SIG-M5 (cell line): ENCODE measurements around the gene COX8A.

Source experiments
- DNase-seq: peaks from one replicate; lab custom pipeline; 2025; lab: John Stamatoyannopoulos, UW

Gene COX8A

GRCh38 chr11:64021757-64022093, 47.3 kb downstream of the COX8A start:
- no peak for DNase-seq

DNA sequence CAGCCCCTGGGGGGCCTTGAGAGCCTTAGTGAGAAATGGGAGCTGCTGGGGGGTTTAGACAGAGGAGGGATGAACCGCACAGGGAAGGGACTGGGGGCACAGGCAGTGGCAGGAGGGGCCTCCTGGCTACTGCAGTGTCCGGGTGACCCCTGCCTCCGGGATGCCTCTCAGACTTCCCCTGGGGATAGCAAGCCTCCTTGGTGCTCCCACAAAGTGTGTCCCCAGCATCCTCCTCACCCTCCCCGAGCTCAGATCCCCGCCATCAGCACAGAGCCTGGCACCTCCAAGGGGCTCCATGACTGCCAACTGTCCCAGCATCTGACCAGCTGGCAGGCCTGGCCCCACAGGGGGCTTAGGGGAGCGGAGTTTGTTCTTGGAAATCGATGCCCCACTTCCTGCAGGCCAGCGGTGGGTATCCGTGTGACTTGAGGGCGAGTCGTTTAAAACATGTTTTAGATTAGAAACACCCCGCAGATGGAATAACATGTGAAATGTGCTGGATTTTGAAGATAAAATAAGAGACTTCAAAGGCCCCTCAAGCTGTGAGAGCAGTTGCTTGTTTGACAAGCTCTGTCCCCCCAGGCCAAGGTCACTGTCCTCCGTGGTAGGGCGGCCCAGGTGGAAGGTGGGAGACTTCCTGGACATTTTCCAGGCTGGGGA, 47.8 kb downstream of the COX8A start:
- no peak for DNase-seq

DNA sequence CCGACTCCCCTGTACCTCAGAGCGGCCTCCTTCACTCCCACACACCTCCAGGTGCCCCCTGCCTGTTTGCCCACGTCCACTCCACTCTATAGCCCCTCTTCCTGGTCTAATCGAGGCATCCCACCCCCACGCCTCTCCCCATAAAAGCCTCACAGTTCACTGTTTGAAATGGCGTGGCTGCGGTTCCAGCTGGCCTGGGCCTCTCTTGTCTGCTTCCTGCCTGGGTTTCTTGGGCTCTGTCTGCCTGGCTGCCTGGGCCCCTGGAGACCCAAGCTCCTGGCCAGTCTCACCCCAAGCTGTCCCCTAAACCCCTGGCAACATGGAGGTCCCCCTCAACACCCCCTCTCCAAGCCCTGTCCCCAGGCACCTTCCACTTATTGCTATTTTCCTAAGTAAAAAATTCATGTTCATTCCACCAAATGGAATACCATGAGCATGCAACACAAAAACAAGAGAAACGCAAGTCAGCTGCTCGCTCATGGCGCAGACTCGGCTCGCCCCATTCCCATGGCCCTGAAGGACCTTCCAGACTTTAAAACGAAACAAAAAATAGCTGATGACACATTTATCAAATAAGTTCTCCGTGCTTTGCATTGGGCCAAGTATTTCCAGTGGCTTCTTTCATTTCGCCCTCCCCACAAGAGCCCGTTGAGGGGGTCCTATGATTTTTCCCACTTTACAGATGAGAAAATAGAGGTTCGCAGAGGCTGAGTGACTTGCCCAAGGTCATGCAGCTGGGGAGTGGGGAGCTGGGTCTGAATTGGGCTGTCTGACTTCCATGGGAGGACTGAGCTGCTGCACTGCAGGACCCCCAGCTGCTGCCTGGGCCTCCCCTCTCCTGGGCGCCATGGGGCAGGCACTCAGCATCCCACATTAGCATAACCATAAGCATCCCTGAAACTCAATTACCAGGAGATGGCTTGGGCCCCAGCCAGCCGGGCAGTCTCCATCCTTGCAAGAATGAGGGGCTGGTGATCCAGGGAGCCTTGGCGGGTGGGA, 49.6 kb downstream of the COX8A start:
- DNase-seq, result no peak

DNA sequence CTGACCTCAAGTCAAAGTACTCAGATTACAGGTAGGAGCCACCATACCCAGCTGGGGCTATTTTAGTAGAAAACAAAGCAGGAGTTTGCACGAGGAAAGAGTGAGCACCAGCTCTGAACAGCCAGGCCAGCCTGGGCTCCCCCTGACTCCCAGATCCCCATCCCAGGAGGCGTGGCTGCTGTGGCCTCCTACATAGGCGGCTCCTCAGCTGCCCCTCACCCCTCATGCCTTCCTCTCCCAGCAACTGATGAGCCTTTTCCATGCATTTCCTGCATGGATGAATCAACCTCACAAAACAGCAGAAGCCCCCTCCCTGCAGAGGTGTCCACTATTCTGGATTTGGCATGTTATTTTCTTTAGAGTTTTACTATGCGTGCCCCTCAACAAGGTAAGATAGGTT, 50.8 kb downstream of the COX8A start:
- no peak for DNase-seq
